Spleen (tissue), 11 donors: ENCODE measurements around the gene EYS. TPM values are rescaled to one million over a fixed set of nuclear protein-coding genes. Genes with fewer than 3 reads are reported as not detected.

Experiments used
- DNase-seq: peaks from one replicate; pipeline ENCODE4 v3.0.0-alpha.2; 2020
- H3K27ac ChIP-seq, 8 donors: fragments of 200-600 bp; sonication (generic) in 7 of 8; 1 replicate in 4 of 8; 2 replicates in 4 of 8; pipeline versions ENCODE4 v1.5.0 to v1.8.0; 2016 to 2021; ENCODE audit warnings: inconsistent platforms in 4 of 8, mild to moderate bottlenecking in 4 of 8, moderate library complexity in 1 of 8
- H3K27me3 ChIP-seq, 7 donors: fragments of 200-600 bp; sonication (generic) in 6 of 7; replicated peaks in 1 of 7; 1 replicate in 4 of 7; 2 replicates in 3 of 7; pipeline versions ENCODE4 v1.5.0 to v1.8.0; 2016 to 2021; ENCODE audit warnings: inconsistent platforms in 3 of 7, mild to moderate bottlenecking in 1 of 7
- H3K36me3 ChIP-seq, 6 donors: fragments of 200-600 bp; sonication (generic) in 5 of 6; 1 replicate in 4 of 6; 2 replicates in 2 of 6; pipeline versions ENCODE4 v1.5.0 to v1.8.0; 2016 to 2021; ENCODE audit warnings: inconsistent platforms in 2 of 6
- H3K4me1 ChIP-seq, 6 donors: fragments of 200-600 bp; sonication (generic) in 5 of 6; 1 replicate in 3 of 6; 2 replicates in 3 of 6; pipeline versions ENCODE4 v1.5.0 to v1.8.0; 2016 to 2021; ENCODE audit warnings: inconsistent platforms in 3 of 6
- H3K4me3 ChIP-seq, 8 donors: fragments of 200-600 bp; sonication (generic) in 7 of 8; 1 replicate in 4 of 8; 2 replicates in 4 of 8; pipeline versions ENCODE4 v1.5.0 to v1.8.0; 2016 to 2021; ENCODE audit warnings: inconsistent platforms in 4 of 8, mild to moderate bottlenecking in 4 of 8, moderate library complexity in 2 of 8
- H3K9me3 ChIP-seq, 8 donors: fragments of 200-600 bp; sonication (generic) in 7 of 8; 1 replicate in 4 of 8; 2 replicates in 4 of 8; pipeline versions ENCODE4 v1.5.0 to v1.8.0; 2016 to 2021; ENCODE audit warnings: inconsistent platforms in 4 of 8
- POLR2A ChIP-seq, 3 donors: fragments of 450-650 bp; IDR thresholded peaks; one replicate each; pipeline ENCODE4 v1.5.1; 2017; ENCODE audit warnings: antibody characterized with exemption in 3 of 3, mild to moderate bottlenecking in 1 of 3
- POLR2AphosphoS5 ChIP-seq, 3 donors: sonication (generic); formaldehyde crosslinking; IDR thresholded peaks; one replicate each; pipeline ENCODE4 v1.5.1; 2017; ENCODE audit warnings: antibody characterized with exemption in 3 of 3
- WGBS, 5 donors: extraction: QIAGEN DNeasy Blood & Tissue Kit in 3 of 5; methylation state at CpG; one replicate each; pipeline versions ENCODE4 v1.1.5 to v1.1.7; 2013 to 2018; 5-methylcytosine and 5-hydroxymethylcytosine counted together
- intact Hi-C: fragments of 100-400 bp; cut with DNase I; formaldehyde crosslinking; loops from one replicate; pipeline ENCODE4 v1.15.0; 2023; ENCODE audit warnings: low total_unique reads
- polyA plus RNA-seq, 3 donors: library from polyadenylated mRNA; stranded (reverse); fragments of 200-250 nt; gene quantifications; one replicate each; pipeline ENCODE4 v1.2.1, GENCODE V29; 2013
- total RNA-seq, 7 donors: library from RNA; depleted of rRNA in 3 of 7; stranded (reverse); fragments of >200 nt in 3 of 7; fragmentation: NEBNext Ultra II Directional in 4 of 7; extraction: Animal tissue kit (Norgen Biotek cat#: 25700) in 4 of 7; gene quantifications; one replicate each; pipeline versions ENCODE4 v1.1.0 to v1.2.1, GENCODE V29; 2016 to 2021
- TF ChIP-seq, protein P1 (sequence below), 11 experiments: fragments of 200-600 bp in 7 of 11; fragments of 450-650 bp in 4 of 11; sonication (generic) in 4 of 11; IDR thresholded peaks in 8 of 11; conservative IDR thresholded peaks in 3 of 11; 1 replicate in 7 of 11; 2 replicates in 4 of 11; pipeline versions ENCODE4 v1.4.0 to v1.8.0; 2016 to 2021; ENCODE audit warnings: antibody characterized with exemption in 11 of 11, inconsistent platforms in 4 of 11, mild to moderate bottlenecking in 1 of 11
- donor health status: healthy with polysubstance abuse.
- donor health status: DM: no; HTN: no; CAD: no; lungs with moderate emphysema.
- donor health status: DM: no; HTN: no; CAD: no.
- donor health status: Bipolar disorder and iron deficiency.
- donor health status: healthy.
- donor health status: DM: no; HTN: no; CAD: no.
- donor health status: DM: yes; HTN: yes; CAD: no.

The EYS gene
- total and polyA plus RNA-seq, 10 donors, result under 0.01 to 0.72 (median 0.28) TPM; not detected in 5

DNA sequence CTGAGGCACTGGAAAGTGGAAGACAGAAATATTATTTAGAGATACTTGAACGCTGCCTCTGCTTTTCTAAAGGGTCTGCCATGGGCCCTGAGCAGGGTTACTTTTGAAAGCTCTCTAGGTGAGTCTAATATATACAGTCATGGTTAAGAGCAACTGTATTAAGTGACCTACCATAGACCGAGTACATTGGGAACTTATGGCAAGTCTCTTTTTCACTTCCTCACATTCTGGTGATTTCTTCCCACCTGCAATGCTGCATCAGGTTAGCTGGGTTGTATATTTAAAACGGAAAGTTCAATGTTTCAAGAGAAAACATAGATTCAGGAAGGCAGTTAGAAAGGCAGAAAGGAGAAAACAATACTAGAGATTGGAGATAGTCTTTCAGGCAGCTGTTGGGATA, 1916.7 kb downstream of the EYS start:
- no peak for DNase-seq
- H3K9me3 ChIP-seq, result no peaks in the 10 kb centered on the region
- no peak overlapping the region for H3K27ac ChIP-seq
- TF ChIP-seq, protein P1, sequence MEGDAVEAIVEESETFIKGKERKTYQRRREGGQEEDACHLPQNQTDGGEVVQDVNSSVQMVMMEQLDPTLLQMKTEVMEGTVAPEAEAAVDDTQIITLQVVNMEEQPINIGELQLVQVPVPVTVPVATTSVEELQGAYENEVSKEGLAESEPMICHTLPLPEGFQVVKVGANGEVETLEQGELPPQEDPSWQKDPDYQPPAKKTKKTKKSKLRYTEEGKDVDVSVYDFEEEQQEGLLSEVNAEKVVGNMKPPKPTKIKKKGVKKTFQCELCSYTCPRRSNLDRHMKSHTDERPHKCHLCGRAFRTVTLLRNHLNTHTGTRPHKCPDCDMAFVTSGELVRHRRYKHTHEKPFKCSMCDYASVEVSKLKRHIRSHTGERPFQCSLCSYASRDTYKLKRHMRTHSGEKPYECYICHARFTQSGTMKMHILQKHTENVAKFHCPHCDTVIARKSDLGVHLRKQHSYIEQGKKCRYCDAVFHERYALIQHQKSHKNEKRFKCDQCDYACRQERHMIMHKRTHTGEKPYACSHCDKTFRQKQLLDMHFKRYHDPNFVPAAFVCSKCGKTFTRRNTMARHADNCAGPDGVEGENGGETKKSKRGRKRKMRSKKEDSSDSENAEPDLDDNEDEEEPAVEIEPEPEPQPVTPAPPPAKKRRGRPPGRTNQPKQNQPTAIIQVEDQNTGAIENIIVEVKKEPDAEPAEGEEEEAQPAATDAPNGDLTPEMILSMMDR (IDR thresholded peaks at IDR 0.05 in 8 of 11, conservative IDR thresholded peaks at IDR 0.05 in 3 of 11), result no peak
- TF ChIP-seq POLR2A (IDR thresholded peaks at IDR 0.05), result no peak
- no peak for TF ChIP-seq POLR2AphosphoS5 (IDR thresholded peaks at IDR 0.05)
- H3K27me3 ChIP-seq, result peaks cover 0 to 26% (median 0%) of the 10 kb centered on the region in 7 donors
- 68 to 80% (median 77%) methylated on average over 3 of the region's 3 CpGs for WGBS, 5 donors
- intact Hi-C loops, result no loop called here
- peaks cover 0 to 9% (median 0%) of the 10 kb centered on the region in 6 donors for H3K4me1 ChIP-seq
- no peaks in the 10 kb centered on the region for H3K36me3 ChIP-seq
- no peak overlapping the region for H3K4me3 ChIP-seq

DNA sequence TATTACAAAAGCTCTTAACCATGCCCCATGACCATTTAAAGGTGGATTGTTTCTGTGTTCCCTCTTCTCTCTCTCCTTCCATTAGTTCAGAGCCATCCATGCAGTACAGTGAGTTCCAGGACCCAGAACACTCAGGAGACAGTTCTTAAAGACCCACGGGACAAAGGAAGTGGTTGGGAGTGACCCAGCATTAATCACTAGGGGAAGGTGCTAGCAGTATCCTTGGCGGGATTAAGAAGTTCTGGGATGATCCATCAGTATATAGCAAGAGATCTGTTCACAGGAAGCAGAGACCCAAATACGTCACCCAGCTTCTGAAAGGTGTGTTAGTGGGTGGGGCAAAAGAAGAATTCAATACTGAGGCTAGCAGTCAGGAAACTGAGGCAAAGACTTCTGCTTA, 1917.3 kb downstream of the EYS start:
- Histone ChIP-seq H3K4me1 (peaks cover 0 to 9% (median 0%) of the 10 kb centered on the region in 6 donors), H3K27ac (no peak overlapping the region)

DNA sequence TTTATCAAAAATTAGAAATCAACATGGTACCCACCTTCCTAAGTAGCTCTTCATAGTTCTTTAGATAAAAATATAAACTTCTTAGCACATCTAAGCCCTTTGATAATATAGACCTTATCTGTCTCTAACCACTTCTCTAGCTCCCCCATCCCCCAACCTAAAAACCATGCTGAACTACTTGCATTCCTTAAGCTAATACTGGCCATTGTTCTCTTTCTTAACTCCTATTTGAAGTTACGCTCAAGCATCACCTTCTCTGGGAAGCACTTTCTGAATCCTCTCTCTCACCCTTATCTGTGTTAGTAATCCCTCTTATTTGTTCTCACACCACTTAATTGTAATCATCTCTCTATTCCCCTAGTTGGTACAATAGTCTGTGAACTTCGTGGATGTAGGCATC, 1918.5 kb downstream of the EYS start:
- Histone ChIP-seq H3K4me1 (no peaks in the 10 kb centered on the region), H3K36me3 (no peaks in the 10 kb centered on the region), H3K27ac (no peak overlapping the region), H3K27me3 (peaks cover 0 to 21% (median 0%) of the 10 kb centered on the region in 7 donors), H3K9me3 (no peaks in the 10 kb centered on the region), H3K4me3 (no peak overlapping the region)
- WGBS, 5 donors, result 69 to 86% (median 74%) methylated on average over 2 of the region's 2 CpGs
- no peak for DNase-seq
- intact Hi-C loops, result no loop called here
- TF ChIP-seq, protein P1 (IDR thresholded peaks at IDR 0.05 in 8 of 11, conservative IDR thresholded peaks at IDR 0.05 in 3 of 11), result no peak
- TF ChIP-seq POLR2A (IDR thresholded peaks at IDR 0.05) (no peak), POLR2AphosphoS5 (IDR thresholded peaks at IDR 0.05) (no peak)

More for the DNA sequence above, 1917.3 kb downstream of the EYS start:
- H3K27me3 ChIP-seq, result peaks cover 0 to 27% (median 0%) of the 10 kb centered on the region in 7 donors
- 66 to 76% (median 71%) methylated on average over 3 of the region's 3 CpGs for WGBS, 5 donors
- intact Hi-C loops, result no loop called here
- no peak for DNase-seq
- no peak overlapping the region for H3K4me3 ChIP-seq
- no peaks in the 10 kb centered on the region for H3K36me3 ChIP-seq
- TF ChIP-seq, protein P1 (IDR thresholded peaks at IDR 0.05 in 8 of 11, conservative IDR thresholded peaks at IDR 0.05 in 3 of 11), result no peak
- TF ChIP-seq POLR2A (IDR thresholded peaks at IDR 0.05) (no peak), POLR2AphosphoS5 (IDR thresholded peaks at IDR 0.05) (no peak)
- H3K9me3 ChIP-seq, result no peaks in the 10 kb centered on the region

DNA sequence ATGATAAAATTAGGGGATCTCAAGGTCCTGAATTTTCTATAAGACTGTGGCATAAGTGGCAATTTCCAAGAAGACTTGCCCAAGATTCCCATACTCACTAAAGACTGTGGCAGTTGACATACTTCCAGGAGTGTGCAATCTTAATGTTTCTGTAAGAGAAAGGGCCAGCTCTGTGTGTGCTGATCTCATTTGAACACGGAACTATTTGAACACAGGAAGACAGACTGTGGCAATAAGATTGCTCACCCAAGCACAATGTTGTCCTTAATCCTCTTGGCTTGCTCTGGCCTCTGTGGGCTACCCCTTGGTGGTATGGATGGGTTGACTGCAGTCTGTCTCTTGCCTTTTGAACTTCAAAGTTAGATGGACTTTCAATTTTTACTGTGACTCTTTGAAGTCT, 1920.0 kb downstream of the EYS start:
- no peaks in the 10 kb centered on the region for H3K4me1 ChIP-seq
- DNase-seq, result no peak
- H3K9me3 ChIP-seq, result no peaks in the 10 kb centered on the region
- intact Hi-C loops, result no loop called here
- TF ChIP-seq POLR2A (IDR thresholded peaks at IDR 0.05), result no peak
- WGBS, 5 donors, result 48 to 85% (median 65%) methylated on average over 1 of the region's 1 CpG
- H3K36me3 ChIP-seq, result no peaks in the 10 kb centered on the region
- H3K4me3 ChIP-seq, result no peak overlapping the region
- peak overlapping the region in 4 of 8 donors; percentile 26 to 71 (median 40) for H3K27ac ChIP-seq
- peaks cover 0 to 21% (median 0%) of the 10 kb centered on the region in 7 donors for H3K27me3 ChIP-seq

DNA sequence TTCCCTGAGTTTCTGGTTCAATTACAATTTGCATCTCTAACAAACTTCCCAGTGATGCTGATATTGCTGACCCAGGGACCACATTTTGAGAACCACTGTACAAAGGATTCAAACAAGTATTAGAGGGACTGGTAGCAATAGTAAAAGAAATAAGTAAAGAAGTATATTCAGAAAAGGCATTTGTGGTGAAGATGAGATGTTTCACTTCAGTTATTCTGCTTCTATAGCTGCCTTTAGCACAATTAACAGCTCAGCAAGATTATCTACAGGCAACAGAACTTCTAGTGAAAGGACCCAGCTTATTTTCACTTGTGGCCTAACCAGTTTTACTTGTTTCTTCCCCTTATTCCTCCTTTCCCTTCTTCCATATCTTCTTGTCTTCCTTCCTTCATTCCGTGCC, 1922.0 kb downstream of the EYS start:
- no peak for DNase-seq
- TF ChIP-seq POLR2A (IDR thresholded peaks at IDR 0.05) (no peak), POLR2AphosphoS5 (IDR thresholded peaks at IDR 0.05) (no peak)
- TF ChIP-seq, protein P1 (IDR thresholded peaks at IDR 0.05 in 8 of 11, conservative IDR thresholded peaks at IDR 0.05 in 3 of 11), result no peak
- H3K4me3 ChIP-seq, result no peak overlapping the region
- H3K9me3 ChIP-seq, result peaks cover 0 to 9% (median 2%) of the 10 kb centered on the region in 8 donors
- no peak overlapping the region for H3K27ac ChIP-seq
- intact Hi-C loops, result no loop called here
- 83 to 95% (median 86%) methylated on average over 1 of the region's 1 CpG for WGBS, 5 donors
- H3K4me1 ChIP-seq, result no peaks in the 10 kb centered on the region
- peaks cover 0 to 15% (median 0%) of the 10 kb centered on the region in 7 donors for H3K27me3 ChIP-seq
- H3K36me3 ChIP-seq, result no peaks in the 10 kb centered on the region
